HEK293 (cell line): ENCODE results near the gene CACNB3.

Experiments
- BCL11A ChIP-seq: fragments of 450-650 bp; formaldehyde crosslinking; IDR thresholded peaks from 2 replicates; pipeline ENCODE4 v1.5.1; 2016; ENCODE audit warnings: low read depth, missing biosample characterization, missing genetic modification characterization
- GLIS1 ChIP-seq: fragments of 450-650 bp; formaldehyde crosslinking; IDR thresholded peaks from 2 replicates; pipeline ENCODE4 v1.5.1; 2016; ENCODE audit warnings: missing biosample characterization, missing genetic modification characterization
- PRDM10 ChIP-seq: fragments of 450-650 bp; formaldehyde crosslinking; IDR thresholded peaks from 2 replicates; pipeline ENCODE4 v1.5.1; 2016; ENCODE audit warnings: missing biosample characterization, missing genetic modification characterization
- RBAK ChIP-seq: fragments of 450-650 bp; formaldehyde crosslinking; IDR thresholded peaks from 2 replicates; pipeline ENCODE4 v1.5.1; 2016; ENCODE audit warnings: missing biosample characterization, missing genetic modification characterization
- SP2 ChIP-seq: fragments of 450-650 bp; formaldehyde crosslinking; IDR thresholded peaks from 2 replicates; pipeline ENCODE4 v1.5.1; 2016; ENCODE audit warnings: missing biosample characterization, missing genetic modification characterization
- SP7 ChIP-seq: fragments of 450-650 bp; formaldehyde crosslinking; IDR thresholded peaks from 2 replicates; pipeline ENCODE4 v1.5.1; 2016; ENCODE audit warnings: missing biosample characterization, missing genetic modification characterization
- ZBTB8A ChIP-seq: fragments of 450-650 bp; formaldehyde crosslinking; IDR thresholded peaks from 2 replicates; pipeline ENCODE4 v1.5.1; 2016; ENCODE audit warnings: missing biosample characterization, missing genetic modification characterization
- ZEB2 ChIP-seq: fragments of 450-650 bp; formaldehyde crosslinking; IDR thresholded peaks from 2 replicates; pipeline ENCODE4 v1.5.1; 2016; ENCODE audit warnings: missing biosample characterization, missing genetic modification characterization
- ZNF169 ChIP-seq: fragments of 450-650 bp; formaldehyde crosslinking; IDR thresholded peaks from 2 replicates; pipeline ENCODE4 v1.5.1; 2016; ENCODE audit warnings: missing biosample characterization, missing genetic modification characterization
- ZNF214 ChIP-seq: fragments of 450-650 bp; formaldehyde crosslinking; IDR thresholded peaks from 2 replicates; pipeline ENCODE4 v1.5.1; 2017; ENCODE audit warnings: missing biosample characterization, mild to moderate bottlenecking, missing genetic modification characterization, borderline replicate concordance
- ZNF248 ChIP-seq: fragments of 450-650 bp; formaldehyde crosslinking; IDR thresholded peaks from 2 replicates; pipeline ENCODE4 v1.5.1; 2017; ENCODE audit warnings: missing biosample characterization, missing genetic modification characterization
- ZNF26 ChIP-seq: fragments of 450-650 bp; formaldehyde crosslinking; IDR thresholded peaks from 2 replicates; pipeline ENCODE4 v1.5.1; 2016; ENCODE audit warnings: missing biosample characterization, missing genetic modification characterization
- ZNF280C ChIP-seq: fragments of 450-650 bp; formaldehyde crosslinking; IDR thresholded peaks from 2 replicates; pipeline ENCODE4 v1.5.1; 2016; ENCODE audit warnings: missing biosample characterization, missing genetic modification characterization
- ZNF335 ChIP-seq: fragments of 450-650 bp; formaldehyde crosslinking; conservative IDR thresholded peaks from 2 replicates; pipeline ENCODE4 v1.5.1; 2016; ENCODE audit warnings: missing biosample characterization, missing genetic modification characterization
- ZNF37A ChIP-seq: fragments of 450-650 bp; IDR thresholded peaks from 2 replicates; pipeline ENCODE4 v1.5.1; 2018; ENCODE audit warnings: missing biosample characterization, missing genetic modification characterization
- ZNF433 ChIP-seq: fragments of 450-650 bp; formaldehyde crosslinking; IDR thresholded peaks from 2 replicates; pipeline ENCODE4 v1.5.1; 2016; ENCODE audit warnings: missing biosample characterization, missing genetic modification characterization, low read depth
- ZNF544 ChIP-seq: fragments of 450-650 bp; formaldehyde crosslinking; IDR thresholded peaks from 2 replicates; pipeline ENCODE4 v1.5.0; 2017; ENCODE audit warnings: missing biosample characterization, missing genetic modification characterization
- ZNF621 ChIP-seq: fragments of 450-650 bp; formaldehyde crosslinking; IDR thresholded peaks from 2 replicates; pipeline ENCODE4 v1.5.1; 2017; ENCODE audit warnings: missing biosample characterization, missing genetic modification characterization
- ZNF654 ChIP-seq: fragments of 450-650 bp; formaldehyde crosslinking; IDR thresholded peaks from 2 replicates; pipeline ENCODE4 v1.5.1; 2016; ENCODE audit warnings: low read depth, missing biosample characterization, missing genetic modification characterization
- ZNF658 ChIP-seq: fragments of 450-650 bp; formaldehyde crosslinking; IDR thresholded peaks from 2 replicates; pipeline ENCODE4; 2016; ENCODE audit warnings: missing biosample characterization, missing genetic modification characterization
- ZNF704 ChIP-seq: fragments of 450-650 bp; formaldehyde crosslinking; IDR thresholded peaks from 2 replicates; pipeline ENCODE4 v1.5.1; 2016; ENCODE audit warnings: missing biosample characterization, missing genetic modification characterization
- ZNF747 ChIP-seq: fragments of 450-650 bp; formaldehyde crosslinking; IDR thresholded peaks from 2 replicates; pipeline ENCODE4 v1.5.1; 2016; ENCODE audit warnings: missing biosample characterization, missing genetic modification characterization
- ZNF76 ChIP-seq: fragments of 450-650 bp; formaldehyde crosslinking; IDR thresholded peaks from 2 replicates; pipeline ENCODE4; 2016; ENCODE audit warnings: low read depth, missing biosample characterization, missing genetic modification characterization, borderline replicate concordance
- ZNF768 ChIP-seq: fragments of 450-650 bp; formaldehyde crosslinking; IDR thresholded peaks from 2 replicates; pipeline ENCODE4 v1.5.1; 2018; ENCODE audit warnings: missing biosample characterization, mild to moderate bottlenecking, missing genetic modification characterization
- ZNF830 ChIP-seq: fragments of 450-650 bp; IDR thresholded peaks from 2 replicates; pipeline ENCODE4 v1.5.0; 2018; ENCODE audit warnings: missing biosample characterization, missing genetic modification characterization, low read depth, mild to moderate bottlenecking, moderate library complexity
- ZNF837 ChIP-seq: fragments of 450-650 bp; formaldehyde crosslinking; IDR thresholded peaks from 2 replicates; pipeline ENCODE4 v1.5.1; 2016; ENCODE audit warnings: missing biosample characterization, missing genetic modification characterization
- ZSCAN18 ChIP-seq: fragments of 450-650 bp; formaldehyde crosslinking; IDR thresholded peaks from 2 replicates; pipeline ENCODE4 v1.5.1; 2016; ENCODE audit warnings: missing biosample characterization, missing genetic modification characterization
- ZSCAN23 ChIP-seq: fragments of 450-650 bp; formaldehyde crosslinking; IDR thresholded peaks from 2 replicates; pipeline ENCODE4 v1.5.1; 2016; ENCODE audit warnings: missing biosample characterization, missing genetic modification characterization

CACNB3 gene

GRCh38 chr12:48852734-48853688, 34.7 kb downstream of the CACNB3 start (continued):
- TF ChIP-seq ZNF768 (tag by site-specific recombination) (no peak), ZNF280C (tag by site-specific recombination) (no peak), ZNF830 (tag by site-specific recombination) (no peak), ZSCAN23 (0 out of 2 replicates have a peak, but pooled peaks have one; percentile 5), ZNF658 (tag by site-specific recombination) (no peak), ZNF544 (tag by site-specific recombination) (no peak), RBAK (tag by site-specific recombination) (no peak), PRDM10 (tag by site-specific recombination) (peak; percentile 21), ZNF76 (tag by site-specific recombination) (no peak), BCL11A (no peak), GLIS1 (no peak), ZNF433 (no peak), ZNF169 (no peak), ZNF837 (tag by site-specific recombination) (no peak), ZNF37A (no peak), ZNF214 (tag by site-specific recombination) (no peak), SP7 (tag by site-specific recombination) (no peak), ZNF248 (tag by site-specific recombination) (no peak), ZEB2 (tag by site-specific recombination) (no peak), SP2 (tag by site-specific recombination) (no peak), ZNF335 (tag by site-specific recombination) (peak; percentile 8; the same call in 1 of the 2 replicates), ZNF26 (tag by site-specific recombination) (no peak), ZNF704 (tag by site-specific recombination) (no peak), ZNF747 (tag by site-specific recombination) (no peak), ZBTB8A (tag by site-specific recombination) (no peak), ZNF621 (tag by site-specific recombination) (no peak), ZNF654 (tag by site-specific recombination) (peak; percentile 85), ZSCAN18 (tag by site-specific recombination) (no peak)
